Suprapubic skin (tissue), 3 donors: ENCODE measurements around the gene ADAMTS17.

Source experiments
- POLR2AphosphoS5 ChIP-seq, 3 donors: sonication (generic); formaldehyde crosslinking; IDR thresholded peaks; one replicate each; pipeline ENCODE4 v1.6.1; 2017; ENCODE audit warnings: antibody characterized with exemption in 3 of 3
- TF ChIP-seq, protein P1 (sequence below), 2 donors: fragments of 200-600 bp in 1 of 2; fragments of 450-650 bp in 1 of 2; sonication (generic) in 1 of 2; IDR thresholded peaks; one replicate each; pipeline ENCODE4 v1.5.1; 2016 to 2019; ENCODE audit warnings: antibody characterized with exemption in 2 of 2, mild to moderate bottlenecking in 1 of 2, moderate library complexity in 1 of 2

GRCh38 chr15:100039994-100040393, 301.8 kb downstream of the ADAMTS17 start:
- no peak for TF ChIP-seq POLR2AphosphoS5 (IDR thresholded peaks at IDR 0.05)
- TF ChIP-seq, protein P1, sequence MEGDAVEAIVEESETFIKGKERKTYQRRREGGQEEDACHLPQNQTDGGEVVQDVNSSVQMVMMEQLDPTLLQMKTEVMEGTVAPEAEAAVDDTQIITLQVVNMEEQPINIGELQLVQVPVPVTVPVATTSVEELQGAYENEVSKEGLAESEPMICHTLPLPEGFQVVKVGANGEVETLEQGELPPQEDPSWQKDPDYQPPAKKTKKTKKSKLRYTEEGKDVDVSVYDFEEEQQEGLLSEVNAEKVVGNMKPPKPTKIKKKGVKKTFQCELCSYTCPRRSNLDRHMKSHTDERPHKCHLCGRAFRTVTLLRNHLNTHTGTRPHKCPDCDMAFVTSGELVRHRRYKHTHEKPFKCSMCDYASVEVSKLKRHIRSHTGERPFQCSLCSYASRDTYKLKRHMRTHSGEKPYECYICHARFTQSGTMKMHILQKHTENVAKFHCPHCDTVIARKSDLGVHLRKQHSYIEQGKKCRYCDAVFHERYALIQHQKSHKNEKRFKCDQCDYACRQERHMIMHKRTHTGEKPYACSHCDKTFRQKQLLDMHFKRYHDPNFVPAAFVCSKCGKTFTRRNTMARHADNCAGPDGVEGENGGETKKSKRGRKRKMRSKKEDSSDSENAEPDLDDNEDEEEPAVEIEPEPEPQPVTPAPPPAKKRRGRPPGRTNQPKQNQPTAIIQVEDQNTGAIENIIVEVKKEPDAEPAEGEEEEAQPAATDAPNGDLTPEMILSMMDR (IDR thresholded peaks at IDR 0.05): no peak
